Neural cell (in vitro differentiated cells): ENCODE measurements around the gene KRT3. TPM values are rescaled to one million over a fixed set of nuclear protein-coding genes. Genes with fewer than 3 reads are reported as not detected.

Experiments
- H2AFZ ChIP-seq: fragments of 200-600, 300-800 bp; sonication (generic), shearing (Covaris generic); 2 replicates; pipeline ENCODE4 v1.6.0; 2014; ENCODE audit warnings: low read depth, mild to moderate bottlenecking, antibody characterized with exemption, low read length, moderate library complexity
- H3F3A ChIP-seq: fragments of 200-600 bp; shearing (Covaris generic); 2 replicates; pipeline ENCODE4 v1.6.1; 2016; ENCODE audit warnings: mild to moderate bottlenecking, moderate library complexity, mixed read lengths, antibody characterized with exemption, low read length; ENCODE audit not compliant: insufficient read depth, poor library complexity, severe bottlenecking
- H3K27ac ChIP-seq: fragments of 200-600, 300-800 bp; sonication (generic), shearing (Covaris generic); 2 replicates; pipeline ENCODE4 v1.5.1; 2014; ENCODE audit warnings: mild to moderate bottlenecking, low read length, moderate library complexity
- H3K27me3 ChIP-seq: fragments of 300-800, 200-600 bp; sonication (generic), shearing (Covaris generic); 2 replicates; pipeline ENCODE4 v1.6.0; 2014; ENCODE audit warnings: mild to moderate bottlenecking, low read depth, low read length, moderate library complexity; ENCODE audit not compliant: insufficient read depth
- H3K36me3 ChIP-seq: fragments of 300-800, 200-600 bp; sonication (generic), shearing (Covaris generic); 2 replicates; pipeline ENCODE4 v1.5.1; 2014; ENCODE audit warnings: mild to moderate bottlenecking, antibody characterized with exemption, low read length, moderate library complexity; ENCODE audit not compliant: insufficient read depth
- H3K4me2 ChIP-seq: fragments of 300-800, 200-600 bp; sonication (generic), shearing (Covaris generic); 2 replicates; pipeline ENCODE4 v1.6.0; 2014; ENCODE audit warnings: mild to moderate bottlenecking, low read length
- H3K4me3 ChIP-seq: fragments of 300-800, 200-600 bp; sonication (generic), shearing (Covaris generic); 2 replicates; pipeline ENCODE4 v1.5.1; 2014; ENCODE audit warnings: mild to moderate bottlenecking, low read length, moderate library complexity
- H3K79me2 ChIP-seq: fragments of 200-600 bp; shearing (Covaris generic); replicated peaks from 2 replicates; pipeline ENCODE4 v1.6.0; 2014; ENCODE audit warnings: mild to moderate bottlenecking, low read length, moderate library complexity; ENCODE audit not compliant: insufficient read depth
- H3K9ac ChIP-seq: fragments of 300-800, 200-600 bp; sonication (generic), shearing (Covaris generic); 2 replicates; pipeline ENCODE4 v1.6.1; 2016; ENCODE audit warnings: mild to moderate bottlenecking, low read length, mixed read lengths
- H3K9me2 ChIP-seq: fragments of 200-600 bp; shearing (Covaris generic); 2 replicates; pipeline ENCODE4 v1.6.1; 2016; ENCODE audit warnings: mild to moderate bottlenecking, low read length, mixed read lengths; ENCODE audit not compliant: insufficient read depth
- H3K9me3 ChIP-seq: fragments of 200-600, 300-800 bp; sonication (generic), shearing (Covaris generic); 2 replicates; pipeline ENCODE4 v1.6.1; 2016; ENCODE audit warnings: mild to moderate bottlenecking, mixed run types, low read length, moderate library complexity, mixed read lengths
- H4K20me1 ChIP-seq: fragments of 200-600 bp; shearing (Covaris generic); 2 replicates; pipeline ENCODE4 v1.6.1; 2016; ENCODE audit warnings: mild to moderate bottlenecking, mixed run types; ENCODE audit not compliant: insufficient read depth
- CTCF ChIP-seq: fragments of 450-650 bp; IDR thresholded peaks from 2 replicates; pipeline ENCODE4 v1.5.1; 2014; ENCODE audit warnings: antibody characterized with exemption, mild to moderate bottlenecking, moderate library complexity; ENCODE audit not compliant: poor library complexity, severe bottlenecking
- EP300 ChIP-seq: fragments of 450-650 bp; conservative IDR thresholded peaks from 2 replicates; pipeline ENCODE4 v1.6.1; 2014; ENCODE audit warnings: antibody characterized with exemption, mild to moderate bottlenecking, moderate library complexity; ENCODE audit not compliant: poor library complexity, severe bottlenecking
- EZH2 ChIP-seq: fragments of 200-600, 300-800 bp; shearing (Covaris generic), sonication (generic); IDR thresholded peaks from 2 replicates; pipeline ENCODE4 v1.6.1; 2014; ENCODE audit warnings: antibody characterized with exemption, low read length, borderline replicate concordance, mild to moderate bottlenecking; ENCODE audit not compliant: insufficient read depth, poor library complexity, severe bottlenecking
- MXI1 ChIP-seq: fragments of 450-650 bp; conservative IDR thresholded peaks from 2 replicates; pipeline ENCODE4 v1.6.1; 2014; ENCODE audit warnings: antibody characterized with exemption, mild to moderate bottlenecking; ENCODE audit not compliant: poor library complexity, severe bottlenecking
- POLR2AphosphoS5 ChIP-seq: IDR thresholded peaks from 2 replicates; pipeline ENCODE4 v1.6.1; 2012
- RAD21 ChIP-seq: fragments of 450-650 bp; conservative IDR thresholded peaks from 2 replicates; pipeline ENCODE4 v1.6.1; 2014; ENCODE audit warnings: antibody characterized with exemption, mild to moderate bottlenecking, moderate library complexity
- REST ChIP-seq: IDR thresholded peaks from 2 replicates; pipeline ENCODE4 v1.6.1; 2012; ENCODE audit warnings: borderline replicate concordance
- SMC3 ChIP-seq: fragments of 450-650 bp; conservative IDR thresholded peaks from 2 replicates; pipeline ENCODE4 v1.6.1; 2014; ENCODE audit warnings: antibody characterized with exemption, mild to moderate bottlenecking, moderate library complexity; ENCODE audit not compliant: poor library complexity
- TAF1 ChIP-seq: IDR thresholded peaks from 2 replicates; pipeline ENCODE4 v1.6.1; 2012; ENCODE audit warnings: low read depth
- polyA plus RNA-seq: library from polyadenylated mRNA; depleted of rRNA; stranded (reverse); fragments of >200 nt; gene quantifications from 2 replicates; pipeline ENCODE4 v1.2.3, GENCODE V29; 2014

Gene KRT3
- polyA plus RNA-seq, 1 donor from 2014 or later: not detected

- TF ChIP-seq REST (no peak), EP300 (no peak)
Measured at GRCh38 chr12:52811191-52812072, 15.5 kb upstream of the KRT3 start (continued).

- no peaks in the 10 kb centered on the region for H3K79me2 ChIP-seq
- no peaks in the 10 kb centered on the region for H3K9me2 ChIP-seq
- no peak overlapping the region for H3K4me3 ChIP-seq
- no peaks in the 10 kb centered on the region for H4K20me1 ChIP-seq
- H3K36me3 ChIP-seq: no peaks in the 10 kb centered on the region
- no peak for TF ChIP-seq POLR2AphosphoS5
- no peak for TF ChIP-seq RAD21
- TF ChIP-seq EZH2: no peak
- no peak for TF ChIP-seq TAF1
- TF ChIP-seq MXI1: no peak
- no peak for TF ChIP-seq EP300
- no peak for TF ChIP-seq CTCF
- no peak for TF ChIP-seq REST
- TF ChIP-seq SMC3: no peak
- no peak overlapping the region for H2AFZ ChIP-seq
- H3F3A ChIP-seq: no peaks in the 10 kb centered on the region
- no peak overlapping the region for H3K9ac ChIP-seq
- no peak overlapping the region for H3K27ac ChIP-seq
- no peak overlapping the region for H3K4me2 ChIP-seq
- no peaks in the 10 kb centered on the region for H3K27me3 ChIP-seq
- H3K9me3 ChIP-seq: no peaks in the 10 kb centered on the region
Measured at GRCh38 chr12:52810554-52810953, 14.6 kb upstream of the KRT3 start.
